NCI-H1436 (cell line): ENCODE data around the gene TMEM72.

ENCODE experiments used
- DNase-seq: peaks from one replicate; lab custom pipeline; 2025; lab: John Stamatoyannopoulos, UW

The TMEM72 gene

DNA sequence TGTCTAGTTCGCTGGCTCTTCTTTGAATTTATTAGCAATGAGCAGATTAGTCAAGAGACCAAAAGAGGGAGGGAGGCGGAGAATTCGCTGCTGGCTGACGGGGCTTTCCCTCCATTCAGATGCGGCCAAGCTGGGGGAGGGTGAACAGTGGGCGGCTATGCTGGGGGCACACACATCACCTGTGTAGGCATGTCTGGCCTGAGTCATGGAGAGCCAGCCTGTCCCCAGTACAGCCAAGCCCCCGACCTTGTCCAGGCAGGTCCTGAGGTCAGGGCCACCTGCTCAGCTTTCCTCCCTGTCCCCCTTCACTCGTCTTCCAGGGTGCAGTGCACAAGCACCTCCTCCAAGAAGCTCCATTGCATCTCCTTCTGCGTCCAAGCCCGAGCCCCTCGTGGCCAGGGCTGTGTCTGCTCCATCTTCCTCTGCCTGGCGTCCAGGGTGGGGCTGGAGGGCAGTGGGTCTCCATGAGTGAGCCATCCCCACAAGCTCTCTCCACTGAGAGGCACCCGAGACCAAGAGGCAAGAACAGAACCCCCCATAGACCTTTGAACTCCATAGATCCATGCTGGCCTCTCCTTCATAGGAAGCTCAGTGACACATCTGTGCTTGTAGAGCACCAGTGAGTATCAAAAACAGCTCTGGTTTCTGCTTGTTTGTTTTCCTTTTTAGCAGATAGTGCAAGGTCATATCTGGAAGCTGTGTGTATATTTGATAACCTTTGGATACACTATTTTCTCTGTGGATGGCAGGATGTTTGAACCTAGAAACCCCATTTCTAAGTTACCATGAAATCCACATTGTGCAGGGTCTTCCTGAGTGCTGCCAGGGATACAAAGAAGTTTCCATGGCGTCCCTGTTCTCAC is 69.4 kb downstream of the TMEM72 start:
- DNase-seq, result no peak

DNA sequence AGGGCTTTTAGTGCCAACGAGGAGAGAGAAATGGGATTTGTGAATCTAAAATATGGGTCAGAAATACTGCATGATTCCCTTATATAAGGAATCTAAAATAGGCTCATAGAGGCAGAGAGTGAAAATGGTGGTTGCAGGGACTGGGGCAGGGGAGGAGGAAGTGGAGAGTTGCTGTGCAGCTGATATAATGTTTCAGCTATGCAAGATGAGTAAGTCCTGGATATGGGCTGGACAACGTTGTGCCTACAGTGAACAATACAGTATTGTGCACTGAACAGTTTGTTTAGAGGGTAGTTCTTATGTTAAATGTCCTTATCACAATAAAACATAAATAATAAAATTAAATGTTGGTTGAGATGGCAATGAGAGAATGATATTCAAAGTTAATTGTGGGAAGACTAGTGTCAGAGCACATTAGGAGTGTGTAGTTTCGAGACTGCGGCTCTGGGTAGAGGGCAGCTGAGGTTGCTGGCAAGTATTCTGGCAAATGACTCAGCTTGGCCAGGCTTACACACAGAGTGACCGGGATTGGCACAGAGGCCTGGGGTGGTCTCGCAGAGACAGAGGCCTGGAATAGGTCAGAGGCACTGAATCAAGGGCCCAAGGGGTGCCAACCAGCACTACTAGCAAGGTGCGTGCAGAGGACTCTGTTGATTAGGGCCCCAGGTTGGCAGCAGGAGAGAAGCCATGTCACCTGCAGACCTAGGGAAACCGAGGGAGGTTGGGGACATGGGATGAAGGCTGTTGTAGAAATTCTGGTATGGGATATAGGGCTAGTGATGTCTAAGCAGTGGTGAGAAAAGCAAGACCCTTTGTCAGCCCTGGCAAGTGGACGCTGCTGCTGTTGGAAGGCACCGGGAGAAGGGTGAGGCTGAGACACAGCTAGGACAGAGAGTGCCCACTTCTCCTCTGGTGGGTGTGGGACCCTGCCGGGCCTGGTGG is 70.3 kb downstream of the TMEM72 start:
- DNase-seq, result no peak

DNA sequence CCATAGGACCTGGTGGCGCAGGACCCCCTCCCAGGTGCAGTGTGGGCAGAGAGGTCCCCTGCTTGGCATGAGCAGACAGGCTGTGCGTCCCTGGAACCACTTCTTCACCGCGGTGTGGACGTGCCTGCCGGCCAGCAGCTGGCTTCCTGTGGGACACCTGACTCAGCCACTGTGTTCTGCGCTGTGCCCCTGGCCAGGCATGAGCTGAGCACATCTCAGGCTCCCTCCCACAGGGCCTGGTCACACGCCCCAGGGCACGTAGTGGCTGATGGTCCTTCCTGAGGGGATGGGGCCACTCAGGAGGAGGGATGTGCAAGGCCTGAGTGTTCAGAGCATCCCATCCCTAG is 71.0 kb downstream of the TMEM72 start:
- no peak for DNase-seq

DNA sequence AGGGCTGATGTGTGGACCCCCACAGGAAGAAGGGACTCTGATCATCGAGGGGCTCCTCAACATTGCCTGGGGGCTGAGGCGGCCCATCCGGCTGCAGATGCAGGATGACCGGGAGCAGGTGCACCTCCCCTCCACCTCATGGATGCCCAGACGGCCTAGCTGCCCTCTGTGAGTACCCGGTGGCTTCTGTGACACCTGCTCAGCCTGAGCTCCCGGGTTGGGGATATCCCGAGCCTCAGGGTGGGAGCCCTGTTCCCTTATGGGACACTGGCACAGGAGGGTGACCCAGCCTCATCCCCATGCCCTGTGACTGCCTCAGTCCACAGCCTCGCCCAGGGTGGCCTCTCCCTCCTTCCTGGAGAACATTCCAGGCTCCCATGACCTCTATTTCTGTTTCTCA is 71.4 kb downstream of the TMEM72 start:
- no peak for DNase-seq

DNA sequence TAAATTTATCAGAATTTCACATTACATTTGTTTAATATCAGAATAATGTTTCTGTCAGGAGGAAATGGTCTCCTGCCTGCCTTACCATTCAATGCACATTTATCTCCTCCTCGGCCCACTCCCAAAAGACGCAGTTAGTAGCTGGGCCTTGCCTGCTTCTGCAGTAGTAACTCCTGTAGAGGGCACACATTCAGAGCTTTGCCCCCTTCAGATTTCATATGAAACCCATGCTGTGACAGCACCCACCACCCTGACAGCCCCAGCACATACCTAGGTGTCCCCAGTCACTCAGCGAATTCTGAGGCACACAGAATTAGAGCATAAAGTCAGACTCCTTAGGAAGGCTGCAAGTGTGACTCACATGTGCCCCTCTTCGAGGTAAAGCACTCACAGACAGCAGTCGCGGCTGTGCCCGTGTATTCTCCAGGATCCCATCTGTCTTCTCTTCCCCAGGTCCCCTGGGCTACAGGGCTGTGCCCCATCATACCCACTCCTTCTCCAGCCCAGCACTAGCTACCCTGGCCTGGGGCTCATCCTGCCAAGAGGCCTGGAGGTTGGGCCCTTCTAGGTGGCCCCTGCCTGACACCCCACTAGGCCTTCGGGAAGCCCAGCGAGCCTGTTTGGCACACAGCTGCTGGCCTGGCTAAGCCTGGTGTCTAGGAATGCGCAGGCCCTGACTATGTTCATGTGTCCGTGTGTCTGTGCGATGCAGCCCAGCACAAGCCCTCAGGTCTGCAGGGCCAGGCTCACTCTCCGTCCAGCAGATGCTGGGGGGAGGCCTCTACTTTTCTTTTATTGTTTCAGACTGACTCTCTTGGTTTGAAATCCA is 72.1 kb downstream of the TMEM72 start:
- DNase-seq, result no peak

DNA sequence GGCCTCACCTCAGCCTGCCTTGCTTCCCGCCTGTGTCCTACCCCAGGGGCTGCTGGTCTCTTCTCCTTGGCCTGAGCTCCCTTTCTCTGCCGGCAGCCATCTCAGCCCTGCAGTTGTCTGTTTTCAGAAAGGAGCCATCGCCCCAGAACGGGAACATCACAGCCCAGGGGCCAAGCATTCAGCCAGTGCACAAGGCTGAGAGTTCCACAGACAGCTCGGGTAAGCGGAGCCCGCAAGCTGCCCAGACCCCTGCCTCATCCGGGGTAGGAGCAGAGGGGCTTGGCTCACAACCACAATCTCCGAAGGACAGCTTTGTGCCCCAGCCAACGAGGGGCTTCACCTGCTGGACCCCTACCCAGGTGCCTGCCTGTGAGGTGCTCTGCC is 72.8 kb downstream of the TMEM72 start:
- no peak for DNase-seq

DNA sequence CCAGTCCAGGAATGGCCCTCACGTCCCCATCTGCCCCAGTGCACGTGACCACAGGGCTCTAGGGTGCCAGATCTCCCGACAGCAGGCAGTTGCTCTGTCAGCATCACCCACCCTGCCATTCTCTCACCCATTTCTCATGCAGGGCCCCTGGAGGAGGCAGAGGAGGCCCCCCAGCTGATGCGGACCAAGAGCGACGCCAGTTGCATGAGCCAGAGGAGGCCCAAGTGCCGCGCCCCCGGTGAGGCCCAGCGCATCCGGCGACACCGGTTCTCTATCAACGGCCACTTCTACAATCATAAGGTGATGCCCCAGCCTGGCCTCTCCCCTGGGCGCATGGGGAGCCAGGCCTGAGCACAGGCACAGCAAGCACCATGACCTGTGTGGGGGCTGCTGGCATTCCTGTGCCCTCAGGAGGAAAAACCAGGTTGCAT is 73.5 kb downstream of the TMEM72 start:
- DNase-seq, result no peak

DNA sequence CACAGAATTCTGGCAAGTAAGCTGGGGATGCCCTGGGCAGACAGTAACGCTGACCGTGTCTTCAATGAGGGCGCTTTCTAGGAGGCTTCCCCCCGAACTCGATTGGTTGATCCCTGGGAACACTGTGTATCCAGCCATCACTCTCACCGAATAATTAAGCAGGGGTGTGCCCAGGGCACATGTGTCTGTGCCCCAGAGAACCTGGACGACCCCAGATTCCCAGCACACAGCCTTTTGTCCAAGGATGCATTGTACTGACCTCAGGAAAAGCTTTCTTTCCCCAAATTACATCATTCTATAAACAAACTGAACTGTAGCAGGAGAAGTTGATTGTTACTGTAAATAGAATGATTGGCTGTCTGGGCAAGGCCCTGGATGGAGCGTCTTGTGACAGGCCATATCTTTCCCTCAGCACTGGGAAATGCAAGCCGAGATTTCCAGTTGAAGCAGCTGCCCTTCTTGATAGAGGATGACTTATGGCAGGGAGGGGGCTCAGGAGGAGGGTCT is 74.1 kb downstream of the TMEM72 start:
- DNase-seq, result no peak

DNA sequence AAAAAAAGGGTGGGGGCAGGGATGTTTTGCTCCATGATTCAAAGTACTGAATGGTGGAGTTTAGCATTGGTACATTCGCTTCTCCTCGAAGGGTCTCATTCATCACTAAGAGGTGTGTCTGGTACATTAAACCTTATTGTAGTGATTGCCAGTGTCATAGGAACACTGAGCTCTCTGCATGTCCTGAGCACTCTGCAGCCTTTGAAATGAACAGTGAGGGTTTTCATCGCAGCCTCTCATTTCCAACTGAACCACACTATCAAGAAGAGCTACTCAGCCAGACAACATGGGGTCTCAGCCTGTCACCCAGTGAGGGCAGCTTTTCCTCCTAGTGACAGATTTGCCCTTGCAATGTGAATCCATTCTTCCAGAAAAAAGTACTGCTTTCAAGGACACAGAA is 75.0 kb downstream of the TMEM72 start:
- DNase-seq, result no peak
